Small intestine (tissue), 7 donors: ENCODE measurements around the gene BTBD10. TPM values are rescaled to one million over a fixed set of nuclear protein-coding genes. Genes with fewer than 3 reads are reported as not detected.

ENCODE experiments used
- DNase-seq, 2 donors: peaks; one replicate each; pipeline versions ENCODE4 v3.0.0 to v3.0.0-alpha.2; 2013
- FAIRE-seq: peaks from 2 replicates; lab custom pipeline; 2012; peaks lifted over from hg19 to GRCh38; lab: Jason Lieb, UNC
- H3K27ac ChIP-seq, 3 donors: one replicate each; pipeline ENCODE4 v1.5.1; 2013; ENCODE audit warnings: low read length in 2 of 3, mild to moderate bottlenecking in 2 of 3, control low read depth in 1 of 3, inconsistent platforms in 1 of 3, low read depth in 1 of 3, moderate library complexity in 1 of 3
- H3K27me3 ChIP-seq, 3 donors: one replicate each; pipeline ENCODE4 v1.6.1; 2013; ENCODE audit warnings: low read length in 3 of 3, inconsistent platforms in 1 of 3; ENCODE audit not compliant: control insufficient read depth in 3 of 3, insufficient read depth in 3 of 3
- H3K36me3 ChIP-seq, 3 donors: one replicate each; pipeline ENCODE4 v1.6.1; 2013; ENCODE audit warnings: low read length in 3 of 3, inconsistent platforms in 1 of 3, low read depth in 1 of 3, mild to moderate bottlenecking in 1 of 3, moderate library complexity in 1 of 3; ENCODE audit not compliant: control insufficient read depth in 3 of 3, insufficient read depth in 2 of 3
- H3K4me1 ChIP-seq, 3 donors: one replicate each; pipeline ENCODE4 v1.6.1; 2013; ENCODE audit warnings: low read length in 2 of 3, inconsistent platforms in 1 of 3, low read depth in 1 of 3, mild to moderate bottlenecking in 1 of 3, moderate library complexity in 1 of 3; ENCODE audit not compliant: control insufficient read depth in 3 of 3, insufficient read depth in 2 of 3
- H3K4me3 ChIP-seq, 3 donors: one replicate each; pipeline ENCODE4 v1.5.1; 2013; ENCODE audit warnings: low read length in 3 of 3, control low read depth in 1 of 3, inconsistent platforms in 1 of 3, low read depth in 1 of 3, mild to moderate bottlenecking in 1 of 3, moderate library complexity in 1 of 3
- H3K9me3 ChIP-seq, 2 donors: one replicate each; pipeline ENCODE4 v1.6.1; 2013; ENCODE audit warnings: low read depth in 1 of 2, low read length in 1 of 2; ENCODE audit not compliant: control insufficient read depth in 2 of 2, insufficient read depth in 1 of 2
- WGBS, 3 donors: extraction: QIAGEN DNeasy Blood & Tissue Kit; methylation state at CpG; one replicate each; pipeline ENCODE4 v1.1.7; 2013; 5-methylcytosine and 5-hydroxymethylcytosine counted together
- polyA plus RNA-seq, 4 donors: library from polyadenylated mRNA; stranded (reverse) in 3 of 4; unstranded in 1 of 4; fragments of 200-250 nt in 3 of 4; fragments of 120-200 nt in 1 of 4; gene quantifications; one replicate each; pipeline versions ENCODE4 v1.2.1 to v1.2.3, GENCODE V29; 2013
- donor health status: healthy with polysubstance abuse.
- donor health status: control.
- donor health status: control.
- donor health status: Bipolar disorder and iron deficiency.
- donor health status: healthy.

The BTBD10 gene
- polyA plus RNA-seq, 4 donors: 18.7 to 21.1 (median 20.2) TPM

DNA sequence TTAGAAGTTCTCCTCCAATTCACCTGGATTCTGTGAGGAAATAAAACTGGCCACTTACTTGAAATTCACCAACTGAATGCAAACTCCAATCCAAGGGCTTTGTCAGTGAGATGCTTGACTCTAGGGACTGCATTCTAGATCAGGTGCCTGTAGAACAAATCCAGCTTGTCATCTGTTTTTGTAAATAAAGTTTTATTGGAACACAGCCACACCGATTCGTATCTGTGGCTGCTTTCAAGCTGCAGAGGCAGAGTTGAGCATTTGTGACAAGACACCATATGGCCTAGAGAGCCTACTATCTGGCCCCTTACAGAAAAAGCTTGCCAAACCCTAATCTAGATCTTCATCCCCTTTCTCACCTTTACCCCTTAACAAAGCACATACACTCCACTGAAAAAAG lies 82.3 kb downstream of the BTBD10 start:
- Histone ChIP-seq H3K27me3 (no peaks in the 10 kb centered on the region), H3K9me3 (no peaks in the 10 kb centered on the region), H3K27ac (no peak overlapping the region), H3K36me3 (peaks cover 5 to 30% (median 18%) of the 10 kb centered on the region in 3 donors), H3K4me1 (no peaks in the 10 kb centered on the region), H3K4me3 (no peak overlapping the region)
- FAIRE-seq: no peak
- WGBS, 3 donors: 91 to 94% (median 92%) methylated on average over 2 of the region's 2 CpGs
- DNase-seq: no peak

DNA sequence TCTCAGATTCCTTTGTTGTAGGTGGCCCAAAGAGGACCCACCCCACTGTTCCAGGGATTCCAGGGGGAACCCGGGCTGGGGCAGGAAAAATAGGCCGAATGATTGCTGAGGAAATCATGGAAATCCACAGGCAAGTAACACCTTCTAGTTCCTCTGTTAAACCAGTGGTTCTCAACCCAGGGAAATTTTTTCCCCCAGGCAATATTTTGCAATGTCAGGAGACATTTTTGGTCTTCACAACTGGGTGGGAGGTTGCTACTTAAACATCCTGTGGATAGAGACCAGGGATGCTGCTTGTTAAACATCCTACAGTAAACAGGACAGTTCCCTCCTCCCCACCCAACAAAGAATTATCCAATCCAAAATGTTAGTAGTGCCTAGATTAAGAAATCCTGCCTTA lies 84.7 kb downstream of the BTBD10 start:
- no peak overlapping the region for H3K27ac ChIP-seq
- H3K36me3 ChIP-seq: peaks cover 7 to 38% (median 18%) of the 10 kb centered on the region in 3 donors
- FAIRE-seq (no peak), DNase-seq (no peak)
- 92 to 100% (median 94%) methylated on average over 2 of the region's 2 CpGs for WGBS, 3 donors
- H3K4me1 ChIP-seq: no peaks in the 10 kb centered on the region
- no peak overlapping the region for H3K4me3 ChIP-seq
- H3K9me3 ChIP-seq: no peaks in the 10 kb centered on the region
- no peaks in the 10 kb centered on the region for H3K27me3 ChIP-seq

- Histone ChIP-seq H3K36me3 (peaks cover 11 to 31% (median 24%) of the 10 kb centered on the region in 3 donors), H3K9me3 (no peaks in the 10 kb centered on the region), H3K4me3 (no peak overlapping the region), H3K27ac (no peak overlapping the region), H3K4me1 (no peaks in the 10 kb centered on the region), H3K27me3 (no peaks in the 10 kb centered on the region)
- 94 to 96% (median 95%) methylated on average over 8 of the region's 8 CpGs for WGBS, 3 donors
- DNase-seq (no peak), FAIRE-seq (no peak)
Measured at GRCh38 chr11:13376838-13377237, 86.2 kb downstream of the BTBD10 start.

- peaks cover 11 to 35% (median 24%) of the 10 kb centered on the region in 3 donors for H3K36me3 ChIP-seq
- WGBS, 3 donors: 78 to 81% (median 79%) methylated on average over 5 of the region's 5 CpGs
- no peaks in the 10 kb centered on the region for H3K4me1 ChIP-seq
- DNase-seq: no peak
- no peak for FAIRE-seq
- no peak overlapping the region for H3K27ac ChIP-seq
- H3K27me3 ChIP-seq: no peaks in the 10 kb centered on the region
- H3K9me3 ChIP-seq: no peaks in the 10 kb centered on the region
- H3K4me3 ChIP-seq: no peak overlapping the region
Measured at GRCh38 chr11:13376402-13376801, 86.6 kb downstream of the BTBD10 start.

GRCh38 chr11:13375798-13376197 lies 87.2 kb downstream of the BTBD10 start:
- peak overlapping the region in 1 of 3 donors; percentile 4 for H3K27ac ChIP-seq
- DNase-seq: peak; percentile 33 to 53
- no peaks in the 10 kb centered on the region for H3K27me3 ChIP-seq
- FAIRE-seq: no peak
- peaks cover 11 to 37% (median 24%) of the 10 kb centered on the region in 3 donors for H3K36me3 ChIP-seq
- H3K4me3 ChIP-seq: no peak overlapping the region
- no peaks in the 10 kb centered on the region for H3K4me1 ChIP-seq
- H3K9me3 ChIP-seq: no peaks in the 10 kb centered on the region

DNA sequence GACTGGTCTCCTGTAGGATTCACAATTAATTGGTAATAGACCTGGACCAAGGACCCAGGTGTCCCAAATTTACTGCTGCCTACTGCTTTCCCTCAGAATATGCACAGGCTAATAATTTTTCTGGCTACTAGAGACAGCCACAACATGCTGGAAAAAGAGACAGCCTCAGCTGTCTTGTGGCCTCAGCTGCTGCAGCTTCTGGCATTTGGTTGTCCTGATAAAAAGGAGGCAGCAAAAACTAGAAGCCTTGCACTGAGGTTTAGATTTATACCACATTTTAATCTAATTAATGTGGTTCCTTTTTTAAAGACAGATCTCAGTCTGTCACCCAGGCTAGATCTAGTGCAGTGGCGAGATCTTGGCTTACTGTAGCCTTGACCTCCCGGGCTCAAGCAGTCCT lies 89.8 kb downstream of the BTBD10 start:
- FAIRE-seq (no peak), DNase-seq (no peak)
- H3K4me3 ChIP-seq: no peak overlapping the region
- peaks cover 11 to 39% (median 29%) of the 10 kb centered on the region in 3 donors for H3K36me3 ChIP-seq
- H3K9me3 ChIP-seq: no peaks in the 10 kb centered on the region
- H3K27ac ChIP-seq: no peak overlapping the region
- no peaks in the 10 kb centered on the region for H3K4me1 ChIP-seq
- 97 to 99% (median 98%) methylated on average over 2 of the region's 2 CpGs for WGBS, 3 donors
- H3K27me3 ChIP-seq: no peaks in the 10 kb centered on the region

DNA sequence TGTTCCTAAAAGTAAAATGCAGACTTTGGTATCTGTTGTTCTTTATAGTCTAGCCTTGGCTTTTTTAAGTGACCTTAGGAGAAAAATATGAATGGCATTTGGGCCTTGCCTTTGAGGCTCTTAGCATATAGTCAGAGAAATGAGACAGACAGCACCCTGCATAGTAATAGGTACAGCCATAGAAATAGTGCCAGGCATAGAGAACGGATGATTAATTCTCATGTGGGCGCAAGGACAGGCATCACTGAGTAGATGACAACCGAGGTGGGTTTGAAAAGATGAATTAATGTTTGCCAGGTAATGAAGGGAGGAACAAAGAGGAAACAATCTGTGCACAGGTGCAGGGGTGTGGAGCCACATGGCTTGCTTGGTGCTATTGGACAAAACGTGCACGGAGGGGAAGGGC lies 95.0 kb downstream of the BTBD10 start:
- no peaks in the 10 kb centered on the region for H3K27me3 ChIP-seq
- peaks cover 11 to 40% (median 24%) of the 10 kb centered on the region in 3 donors for H3K36me3 ChIP-seq
- DNase-seq (no peak), FAIRE-seq (no peak)
- H3K27ac ChIP-seq: no peak overlapping the region
- no peak overlapping the region for H3K4me3 ChIP-seq
- 84 to 87% (median 84%) methylated on average over 5 of the region's 5 CpGs for WGBS, 3 donors
- H3K9me3 ChIP-seq: no peaks in the 10 kb centered on the region
- no peaks in the 10 kb centered on the region for H3K4me1 ChIP-seq

DNA sequence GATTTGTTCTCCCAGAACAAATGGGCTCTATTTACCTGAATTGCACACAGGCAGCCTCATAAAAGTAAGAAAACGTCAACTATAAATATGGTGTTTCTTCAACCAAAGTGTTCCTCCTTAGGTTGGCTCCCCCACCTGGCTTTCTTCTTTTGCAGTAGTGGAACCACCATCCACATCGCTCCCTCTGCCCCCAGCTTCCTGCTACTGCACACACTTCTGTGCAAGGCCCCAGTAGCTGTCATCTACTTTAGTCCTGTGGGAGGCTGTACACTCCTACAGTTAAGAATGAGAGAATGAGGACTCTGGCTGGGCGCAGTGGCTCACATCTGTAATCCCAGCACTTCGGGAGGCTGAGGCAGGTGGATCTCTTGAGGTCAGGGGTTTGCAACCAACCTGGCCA lies 95.9 kb downstream of the BTBD10 start:
- 92 to 95% (median 94%) methylated on average over 4 of the region's 4 CpGs for WGBS, 3 donors
- FAIRE-seq: no peak
- H3K36me3 ChIP-seq: peaks cover 9 to 39% (median 20%) of the 10 kb centered on the region in 3 donors

More for the DNA sequence above, 95.9 kb downstream of the BTBD10 start:
- no peak overlapping the region for H3K27ac ChIP-seq
- no peaks in the 10 kb centered on the region for H3K4me1 ChIP-seq
- H3K9me3 ChIP-seq: no peaks in the 10 kb centered on the region
- H3K27me3 ChIP-seq: no peaks in the 10 kb centered on the region
- no peak for DNase-seq
- H3K4me3 ChIP-seq: no peak overlapping the region
